K562 (cell line): ENCODE data around the gene TRIM2. TPM values are rescaled to one million over a fixed set of nuclear protein-coding genes. Genes with fewer than 3 reads are reported as not detected.
A peak's percentile ranks its signal among the peaks of the same experiment; 100 is the strongest.

Experiments used
- ATAC-seq: fragments of 200-7000 bp; cut with Tn5 transposase; 3 replicates; pipeline ENCODE4 v1.9.1; 2020; ENCODE audit warnings: moderate library complexity
- BruUV-seq: library from RNA; stranded (reverse); fragments of 400-500 nt; replicated peaks from 2 replicates; lab custom pipeline; 2021; lab: Mats Ljungman, UMichigan
- CTCF ChIA-PET: fragments of 300-600 bp; formaldehyde crosslinking; extraction: SDS; loops from one replicate; lab custom pipeline; 2021; ENCODE audit warnings: low intra/inter-chr PET ratio; lab: Yijun Ruan, JAX
- POLR2A ChIA-PET: fragments of 300-600, 350-650 bp; sonication (Branson Sonifier 250); formaldehyde crosslinking; extraction: SDS; loops from one replicate; lab custom pipeline; 2021; ENCODE audit warnings: antibody characterized with exemption, inconsistent platforms; lab: Yijun Ruan, JAX
- DNase-seq, 4 experiments: peaks; one replicate each; pipeline versions ENCODE4 v3.0.0 to v3.0.0-alpha.2; 2011 to 2018; ENCODE audit warnings: low spot score in 3 of 4, mixed read lengths in 3 of 4; ENCODE audit errors: extremely low read depth in 1 of 4
- FAIRE-seq: peaks from 2 replicates; lab custom pipeline; 2011; peaks lifted over from hg19 to GRCh38; lab: Jason Lieb, UNC
- H2AFZ ChIP-seq: 2 replicates; pipeline ENCODE4 v1.6.0; 2011; ENCODE audit warnings: low read depth, low read length, control low read depth, inconsistent platforms
- H3K27ac ChIP-seq: fragments of 200-600 bp; 3 replicates; pipeline ENCODE4 v1.8.0; 2011; ENCODE audit warnings: low read depth, mild to moderate bottlenecking, control low read depth, inconsistent platforms, low read length, moderate library complexity, mixed read lengths; ENCODE audit errors: extremely low read depth
- H3K27me3 ChIP-seq, 2 experiments: fragments of 300-600 bp in 1 of 2; 2 replicates in 1 of 2; 3 replicates in 1 of 2; pipeline versions ENCODE4 v1.6.0 to v1.8.0; 2011; ENCODE audit warnings: inconsistent platforms in 2 of 2, low read length in 2 of 2, mild to moderate bottlenecking in 1 of 2, mixed read lengths in 1 of 2, moderate library complexity in 1 of 2; ENCODE audit not compliant: control insufficient read depth in 2 of 2, insufficient read depth in 2 of 2
- H3K36me3 ChIP-seq: fragments of 300-600 bp; 3 replicates; pipeline ENCODE4 v1.8.0; 2011; ENCODE audit warnings: mild to moderate bottlenecking, low read length, inconsistent platforms; ENCODE audit not compliant: control insufficient read depth, insufficient read depth
- H3K4me1 ChIP-seq, 2 experiments: fragments of 200-600 bp in 1 of 2; replicated peaks in 1 of 2; 2 replicates in 1 of 2; 3 replicates in 1 of 2; pipeline versions ENCODE4 v1.5.1 to v1.8.0; 2011; ENCODE audit warnings: inconsistent platforms in 2 of 2, low read length in 2 of 2, mild to moderate bottlenecking in 1 of 2, mixed read lengths in 1 of 2, moderate library complexity in 1 of 2; ENCODE audit not compliant: control insufficient read depth in 2 of 2, insufficient read depth in 2 of 2
- H3K4me2 ChIP-seq: 2 replicates; pipeline ENCODE4 v1.6.1; 2011; ENCODE audit warnings: low read length, control low read depth, inconsistent platforms, mixed read lengths; ENCODE audit not compliant: insufficient read depth
- H3K4me3 ChIP-seq: fragments of 200-600 bp; sonication (generic), shearing (Covaris generic); 2 replicates; pipeline ENCODE4 v1.5.1; 2016; ENCODE audit warnings: control low read depth, inconsistent platforms
- H3K79me2 ChIP-seq: fragments of 200-600 bp; 3 replicates; pipeline ENCODE4 v1.8.0; 2011; ENCODE audit warnings: low read length, inconsistent platforms; ENCODE audit not compliant: control insufficient read depth, insufficient read depth
- H3K9ac ChIP-seq, 2 experiments: 2 replicates each; pipeline versions ENCODE4 v1.6.0 to v1.6.1; 2011; ENCODE audit warnings: low read depth in 2 of 2, low read length in 2 of 2, control low read depth in 1 of 2, inconsistent platforms in 1 of 2, mild to moderate bottlenecking in 1 of 2, mixed read lengths in 1 of 2; ENCODE audit not compliant: insufficient read depth in 1 of 2
- H3K9me1 ChIP-seq: one replicate; pipeline ENCODE4 v1.6.0; 2011; ENCODE audit warnings: inconsistent platforms, mild to moderate bottlenecking, low read length, moderate library complexity; ENCODE audit not compliant: control insufficient read depth, insufficient read depth
- H3K9me3 ChIP-seq: replicated peaks from 2 replicates; pipeline ENCODE4 v1.5.1; 2011; ENCODE audit warnings: low read depth, low read length, inconsistent platforms; ENCODE audit not compliant: control insufficient read depth, insufficient read depth
- H4K20me1 ChIP-seq: replicated peaks from 2 replicates; pipeline ENCODE4 v1.6.1; 2011; ENCODE audit warnings: low read length, inconsistent platforms, mixed read lengths; ENCODE audit not compliant: control insufficient read depth, insufficient read depth
- CCAR2 ChIP-seq: fragments of 200-400 bp; formaldehyde crosslinking; IDR thresholded peaks from 2 replicates; pipeline ENCODE4 v1.6.1; 2017; ENCODE audit warnings: mild to moderate bottlenecking, low read depth, low read length
- CEBPB ChIP-seq: fragments of 450-650 bp; IDR thresholded peaks from 2 replicates; pipeline ENCODE4 v1.6.1; 2016; ENCODE audit warnings: missing genetic modification characterization, missing compliant biosample characterization
- CEBPG ChIP-seq, 3 experiments: fragments of 200-800 bp in 1 of 3; sonication (Bioruptor generic) in 1 of 3; sonication (generic) in 1 of 3; formaldehyde crosslinking in 1 of 3; IDR thresholded peaks in 2 of 3; conservative IDR thresholded peaks in 1 of 3; 2 replicates each; pipeline versions ENCODE4 v1.6.1 to v1.8.0; 2016 to 2022; ENCODE audit warnings: missing compliant biosample characterization in 2 of 3, missing genetic modification characterization in 2 of 3, mild to moderate bottlenecking in 1 of 3, missing genetic modification reagents in 1 of 3
- CREM ChIP-seq: IDR thresholded peaks from 2 replicates; pipeline ENCODE4 v1.6.1; 2014; ENCODE audit warnings: antibody characterized with exemption, low read depth
- E2F5 ChIP-seq: sonication (generic); formaldehyde crosslinking; IDR thresholded peaks from 2 replicates; pipeline ENCODE4 v1.8.0; 2022; ENCODE audit warnings: mild to moderate bottlenecking, missing genetic modification reagents
- FOSL1 ChIP-seq: fragments of 200-800 bp; sonication (Bioruptor generic); conservative IDR thresholded peaks from 2 replicates; pipeline ENCODE4 v1.6.1; 2016; ENCODE audit warnings: missing genetic modification characterization, missing compliant biosample characterization
- GTF2E2 ChIP-seq: fragments of 200-800 bp; sonication (Bioruptor generic); IDR thresholded peaks from 2 replicates; pipeline ENCODE4 v1.6.1; 2016; ENCODE audit warnings: missing genetic modification characterization, missing compliant biosample characterization
- JUND ChIP-seq, 2 experiments: IDR thresholded peaks; 2 replicates in 1 of 2; 3 replicates in 1 of 2; pipeline ENCODE4 v1.6.1; 2011; ENCODE audit warnings: borderline replicate concordance in 2 of 2, low read depth in 2 of 2, low read length in 2 of 2, improper control_type of control experiment in 1 of 2, missing biosample characterization in 1 of 2, missing genetic modification characterization in 1 of 2, missing genetic modification reagents in 1 of 2
- LCOR ChIP-seq: sonication (generic); formaldehyde crosslinking; IDR thresholded peaks from 2 replicates; pipeline ENCODE4 v1.8.0; 2022; ENCODE audit warnings: mild to moderate bottlenecking, missing genetic modification reagents
- MEIS2 ChIP-seq: fragments of 450-650 bp; IDR thresholded peaks from 2 replicates; pipeline ENCODE4 v1.6.1; 2014; ENCODE audit warnings: mild to moderate bottlenecking; ENCODE audit not compliant: partially characterized antibody
- POLR2AphosphoS2 ChIP-seq: IDR thresholded peaks from 2 replicates; pipeline ENCODE4 v1.6.1; 2012; ENCODE audit warnings: low read length, improper control_type of control experiment
- POLR2H ChIP-seq: IDR thresholded peaks from 2 replicates; pipeline ENCODE4 v1.6.1; 2016; ENCODE audit warnings: missing genetic modification characterization, low read depth, mild to moderate bottlenecking, control low read depth, missing compliant biosample characterization, moderate library complexity
- PURB ChIP-seq: sonication (generic); formaldehyde crosslinking; IDR thresholded peaks from 2 replicates; pipeline ENCODE4 v1.9.0; 2021; ENCODE audit warnings: low read depth, mild to moderate bottlenecking, missing genetic modification reagents
- RBM17 ChIP-seq: fragments of 200-400 bp; formaldehyde crosslinking; IDR thresholded peaks from 2 replicates; pipeline ENCODE4 v1.6.1; 2017; ENCODE audit warnings: low read depth, mild to moderate bottlenecking, low read length, borderline replicate concordance
- SMAD3 ChIP-seq: fragments of 450-650 bp; formaldehyde crosslinking; conservative IDR thresholded peaks from 2 replicates; pipeline ENCODE4 v1.4.0; 2020; ENCODE audit warnings: mild to moderate bottlenecking
- YBX1 ChIP-seq: fragments of 450-650 bp; IDR thresholded peaks from 2 replicates; pipeline ENCODE4 v1.7.1; 2016; ENCODE audit warnings: mild to moderate bottlenecking
- ZNF583 ChIP-seq: fragments of 250-450 bp; sonication (Bioruptor Pico); IDR thresholded peaks from 2 replicates; pipeline ENCODE4 v1.4.0; 2020
- WGBS: fragments of 100-300 bp; shearing (Covaris generic); methylation state at CpG from one replicate; pipeline ENCODE4 v1.1.6; 2016; ENCODE audit warnings: low coverage, mixed read lengths; ENCODE audit not compliant: insufficient coverage; ENCODE audit errors: missing lambda C conversion rate; 5-methylcytosine and 5-hydroxymethylcytosine counted together
- in situ Hi-C: fragments of 300-500 bp; cut with MboI; formaldehyde crosslinking; loops from 4 replicates; pipeline ENCODE4 v1.15.0; 2018; ENCODE audit warnings: inconsistent platforms, mixed read lengths
- intact Hi-C: fragments of 100-400 bp; cut with micrococcal nuclease; formaldehyde crosslinking; loops from 2 replicates; pipeline ENCODE4 v1.14.2; 2022
- polyA plus RNA-seq, 8 experiments: library from polyadenylated mRNA; depleted of rRNA in 4 of 8; stranded (reverse) in 5 of 8; unstranded in 3 of 8; fragments of >200 nt; fragmentation: Nextera tagmentation in 2 of 8; fragmentation: Illumina TruSeq in 1 of 8; extraction: Ambion mirVana in 2 of 8; extraction: Trizol in 1 of 8; gene quantifications; 2 replicates each; pipeline versions ENCODE4 v1.2.1 to v1.2.3, GENCODE V29; 2011 to 2014; ENCODE audit warnings: inconsistent platforms in 1 of 8, missing spikeins in 1 of 8
- total RNA-seq, 7 experiments: library from RNA; depleted of rRNA in 6 of 7; stranded (reverse); fragments of >200 nt in 6 of 7; fragmentation: Illumina TruSeq in 2 of 7; extraction: Trizol in 2 of 7; gene quantifications; 2 replicates each; pipeline versions ENCODE4 v1.2.1 to v1.2.3, GENCODE V29; 2011 to 2021; ENCODE audit warnings: low replicate concordance in 1 of 7

The TRIM2 gene
- total and polyA plus RNA-seq, 9 of the 15 experiments (the other 6 are each of a cell fraction or from before 2014, with no cell fraction given): 0.01 to 0.41 (median 0.13) TPM; not detected in 1

- intact Hi-C loops: loop anchor here (2.0 to 10.0 kb wide), 3 partner anchors 83 to 411 kb away; no protein-coding TSS in a partner anchor
Observed at GRCh38 chr4:153233761-153234371, 29.6 kb downstream of the TRIM2 start.

GRCh38 chr4:153234885-153235284 lies 30.6 kb downstream of the TRIM2 start:
- no peak for FAIRE-seq
- CTCF ChIA-PET: no interaction called here
- no peak overlapping the region for H3K4me3 ChIP-seq
- TF ChIP-seq E2F5 (CRISPR knock-in tag): no peak
- TF ChIP-seq ZNF583 (CRISPR knock-in tag): no peak
- TF ChIP-seq RBM17: no peak
- TF ChIP-seq PURB (CRISPR knock-in tag): no peak
- no peak for TF ChIP-seq YBX1
- TF ChIP-seq CREM: no peak
- peak; percentile 21; the same call in 1 of the 2 replicates for TF ChIP-seq JUND (IDR thresholded peaks at IDR 0.05; ENCODE audit: borderline replicate concordance, low read depth, low read length)
- peak; percentile 34; the same call in 1 of the 3 replicates for TF ChIP-seq JUND (tag; IDR thresholded peaks at IDR 0.05; ENCODE audit: borderline replicate concordance, low read depth, low read length)
- peak; percentile 48 for TF ChIP-seq MEIS2
- TF ChIP-seq CCAR2: no peak
- TF ChIP-seq SMAD3: no peak
- no peak for TF ChIP-seq LCOR (CRISPR knock-in tag)
- 0 out of 2 replicates have a peak, but pooled peaks have one; percentile 20 for TF ChIP-seq FOSL1 (tag)
- no peak for TF ChIP-seq POLR2AphosphoS2
- TF ChIP-seq POLR2H (tag): no peak

More at GRCh38 chr4:153233761-153234371, 29.6 kb downstream of the TRIM2 start:
- ATAC-seq: no peak
- FAIRE-seq: no peak
- H3K9me1 ChIP-seq: no peaks in the 10 kb centered on the region
- no peak overlapping the region for H3K27ac ChIP-seq
- no peak overlapping the region for H3K9ac ChIP-seq
- TF ChIP-seq CEBPB (peak; percentile 53), GTF2E2 (tag) (no peak), CEBPG (CRISPR knock-in tag; IDR thresholded peaks at IDR 0.05) (no peak), CEBPG (tag; conservative IDR thresholded peaks at IDR 0.05 in 1 of 2, IDR thresholded peaks at IDR 0.05 in 1 of 2) (peak; percentile 67 to 76)
- H3K27me3 ChIP-seq: peaks cover 10 to 31% of the 10 kb centered on the region in 2 experiments
- no peaks in the 10 kb centered on the region for H4K20me1 ChIP-seq
- POLR2A ChIA-PET: no interaction called here
- H3K9me3 ChIP-seq: no peaks in the 10 kb centered on the region
- H3K4me2 ChIP-seq: no peak overlapping the region
- WGBS: 0% methylated on average over 5 of the region's 5 CpGs
- no peak overlapping the region for H3K4me3 ChIP-seq
- CTCF ChIA-PET: no interaction called here
- no TSS peak for BruUV-seq
- H2AFZ ChIP-seq: no peak overlapping the region
- in situ Hi-C loops: no loop called here
- no peaks in the 10 kb centered on the region for H3K79me2 ChIP-seq
- no peak for DNase-seq
- H3K4me1 ChIP-seq: no peaks in the 10 kb centered on the region
- no peaks in the 10 kb centered on the region for H3K36me3 ChIP-seq

More at GRCh38 chr4:153234885-153235284, 30.6 kb downstream of the TRIM2 start:
- Histone ChIP-seq H3K79me2 (no peaks in the 10 kb centered on the region), H3K4me2 (no peak overlapping the region), H3K27ac (no peak overlapping the region), H3K4me1 (no peaks in the 10 kb centered on the region), H3K9me3 (no peaks in the 10 kb centered on the region), H3K36me3 (no peaks in the 10 kb centered on the region), H3K9me1 (no peaks in the 10 kb centered on the region), H4K20me1 (no peaks in the 10 kb centered on the region), H3K27me3 (peaks cover 12 to 33% of the 10 kb centered on the region in 2 experiments), H3K9ac (no peak overlapping the region), H2AFZ (no peak overlapping the region)
- POLR2A ChIA-PET: interaction anchor here (1.0 kb wide), 1 partner anchor 22 kb away, joined by 7 read pairs; no protein-coding TSS in a partner anchor
- intact Hi-C loops: loop anchor here (5.0 to 10.0 kb wide), 2 partner anchors 93 to 410 kb away; no protein-coding TSS in a partner anchor
- ATAC-seq (no peak), DNase-seq (no peak)
- 0% methylated on average over 2 of the region's 2 CpGs for WGBS
- BruUV-seq: no TSS peak
- in situ Hi-C loops: no loop called here
